Measurements from ENCODE around the gene CRAT.

DNA sequence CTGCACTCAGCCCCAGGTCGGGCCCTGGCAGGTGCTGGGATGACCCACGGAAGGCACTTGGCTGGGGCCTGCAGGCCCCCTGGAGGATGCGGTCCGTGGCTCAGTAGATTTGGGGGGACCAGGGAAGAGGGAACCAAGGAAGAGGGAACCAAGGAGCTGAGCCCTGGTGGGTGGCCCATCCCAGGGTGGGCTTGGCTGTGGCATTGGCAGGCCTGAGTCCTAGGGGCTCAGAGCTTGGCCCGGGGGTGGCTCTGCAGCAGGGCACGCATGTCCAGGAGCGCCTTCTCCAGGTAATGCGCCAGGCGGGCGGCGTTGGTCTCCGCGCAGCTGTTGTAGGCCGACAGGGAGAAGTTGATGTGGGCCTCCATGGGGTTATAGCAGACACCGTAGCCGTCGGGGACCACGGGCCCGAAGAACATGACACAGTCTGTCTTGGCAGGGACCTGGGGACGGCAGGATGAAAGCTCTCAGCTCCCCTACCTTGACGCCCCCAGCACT is 15.4 kb downstream of the CRAT start:
- TF ChIP-seq, protein P1, sequence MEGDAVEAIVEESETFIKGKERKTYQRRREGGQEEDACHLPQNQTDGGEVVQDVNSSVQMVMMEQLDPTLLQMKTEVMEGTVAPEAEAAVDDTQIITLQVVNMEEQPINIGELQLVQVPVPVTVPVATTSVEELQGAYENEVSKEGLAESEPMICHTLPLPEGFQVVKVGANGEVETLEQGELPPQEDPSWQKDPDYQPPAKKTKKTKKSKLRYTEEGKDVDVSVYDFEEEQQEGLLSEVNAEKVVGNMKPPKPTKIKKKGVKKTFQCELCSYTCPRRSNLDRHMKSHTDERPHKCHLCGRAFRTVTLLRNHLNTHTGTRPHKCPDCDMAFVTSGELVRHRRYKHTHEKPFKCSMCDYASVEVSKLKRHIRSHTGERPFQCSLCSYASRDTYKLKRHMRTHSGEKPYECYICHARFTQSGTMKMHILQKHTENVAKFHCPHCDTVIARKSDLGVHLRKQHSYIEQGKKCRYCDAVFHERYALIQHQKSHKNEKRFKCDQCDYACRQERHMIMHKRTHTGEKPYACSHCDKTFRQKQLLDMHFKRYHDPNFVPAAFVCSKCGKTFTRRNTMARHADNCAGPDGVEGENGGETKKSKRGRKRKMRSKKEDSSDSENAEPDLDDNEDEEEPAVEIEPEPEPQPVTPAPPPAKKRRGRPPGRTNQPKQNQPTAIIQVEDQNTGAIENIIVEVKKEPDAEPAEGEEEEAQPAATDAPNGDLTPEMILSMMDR (IDR thresholded peaks at IDR 0.05), result no peak
- no peak for TF ChIP-seq POLR2A (IDR thresholded peaks at IDR 0.05)
- no peak for TF ChIP-seq POLR2AphosphoS5 (IDR thresholded peaks at IDR 0.05)
- TF ChIP-seq EP300 (IDR thresholded peaks at IDR 0.05), result no peak

All from stomach (tissue), 4 donors.